ENCODE data around the gene NOBOX. TPM values are rescaled to one million over a fixed set of nuclear protein-coding genes. Genes with fewer than 3 reads are reported as not detected.

The NOBOX gene
- total and polyA plus RNA-seq, 3 experiments from 2014 or later, result not detected

DNA sequence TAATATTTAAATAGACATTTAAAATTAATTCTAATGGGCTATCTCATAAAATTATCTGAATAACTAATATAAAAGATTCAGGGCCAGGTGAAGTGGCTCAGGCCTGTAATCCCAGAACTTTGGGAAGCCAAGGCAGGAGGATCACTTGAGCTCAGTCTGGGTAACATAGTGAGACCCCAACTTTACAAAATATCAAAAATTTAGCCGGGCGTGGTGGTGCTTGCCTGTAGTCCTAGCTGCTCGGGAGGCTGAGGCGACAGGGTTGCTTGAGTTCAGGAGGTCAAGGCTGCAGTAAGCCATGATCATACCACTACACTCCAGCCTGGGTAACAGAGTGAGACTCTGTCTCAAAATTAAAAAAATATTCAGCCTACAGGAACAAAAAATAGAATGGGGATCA is 12.5 kb downstream of the NOBOX start:
- no peaks in the 10 kb centered on the region for H3K27me3 ChIP-seq (ENCODE audit: insufficient read depth, low read length, poor library complexity, severe bottlenecking)
- Mint-ChIP-seq H3K4me1 (peaks cover 3 to 5% (median 4%) of the 10 kb centered on the region in 3 donors), H3K4me3 (no peak overlapping the region), H3K27ac (no peak overlapping the region), H3K9me3 (no peaks in the 10 kb centered on the region), H3K36me3 (no peaks in the 10 kb centered on the region), H3K27me3 (peaks cover 0 to 2% of the 10 kb centered on the region in 2 donors)
- no peak overlapping the region for H3K27ac ChIP-seq (ENCODE audit: low read depth, low read length)
- no peak for DNase-seq
- ChIA-PET CTCF (interaction anchor here (1.2 kb wide), 1 partner anchor 217 kb away, joined by 4 read pairs; no protein-coding TSS in a partner anchor), POLR2A (interaction anchor here (0.7 kb wide), 1 partner anchor 274 kb away, joined by 3 read pairs; no protein-coding TSS in a partner anchor)
- no peaks in the 10 kb centered on the region for H3K4me1 ChIP-seq (ENCODE audit: insufficient read depth, low read length)
- no peak overlapping the region for H3K4me3 ChIP-seq (ENCODE audit: low read length)
- H3K36me3 ChIP-seq (ENCODE audit: insufficient read depth, low read length), result no peaks in the 10 kb centered on the region
- no peaks in the 10 kb centered on the region for H3K9me3 ChIP-seq (ENCODE audit: low read length)

DNA sequence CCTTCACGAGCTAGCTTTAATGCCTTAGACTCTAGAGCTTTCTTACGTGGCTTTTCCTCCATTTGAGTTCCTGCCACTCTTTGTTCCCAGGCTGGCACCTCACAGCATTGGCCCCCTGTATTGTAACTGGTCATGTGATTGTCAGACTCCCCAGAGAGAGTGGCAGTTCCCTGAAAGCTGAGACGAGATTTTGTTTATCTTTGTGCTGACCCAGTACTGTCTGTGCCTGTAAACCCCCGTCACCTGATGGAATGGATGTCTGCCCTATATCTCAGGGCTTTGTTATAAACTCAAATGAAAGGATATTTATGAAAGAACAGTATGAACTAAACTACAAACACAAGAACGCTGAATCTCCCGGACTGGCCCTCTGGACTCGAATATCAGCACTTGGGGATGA is 13.0 kb downstream of the NOBOX start:
- no peaks in the 10 kb centered on the region for H3K36me3 ChIP-seq (ENCODE audit: insufficient read depth, low read length)
- H3K9me3 ChIP-seq (ENCODE audit: low read length), result no peaks in the 10 kb centered on the region
- H3K27me3 Mint-ChIP-seq, result peaks cover 0 to 2% of the 10 kb centered on the region in 2 donors
- H3K36me3 Mint-ChIP-seq, result no peaks in the 10 kb centered on the region
- no peak overlapping the region for H3K27ac Mint-ChIP-seq
- peaks cover 3 to 5% (median 4%) of the 10 kb centered on the region in 3 donors for H3K4me1 Mint-ChIP-seq
- no peaks in the 10 kb centered on the region for H3K9me3 Mint-ChIP-seq
- ChIA-PET POLR2A (interaction anchor here (0.7 kb wide), 1 partner anchor 273 kb away, joined by 3 read pairs; no protein-coding TSS in a partner anchor), CTCF (no interaction called here)
- H3K27ac ChIP-seq (ENCODE audit: low read depth, low read length), result no peak overlapping the region
- DNase-seq, result no peak
- no peak overlapping the region for H3K4me3 ChIP-seq (ENCODE audit: low read length)
- H3K4me1 ChIP-seq (ENCODE audit: insufficient read depth, low read length), result no peaks in the 10 kb centered on the region
- no peaks in the 10 kb centered on the region for H3K27me3 ChIP-seq (ENCODE audit: insufficient read depth, low read length, poor library complexity, severe bottlenecking)
- no peak overlapping the region for H3K4me3 Mint-ChIP-seq

DNA sequence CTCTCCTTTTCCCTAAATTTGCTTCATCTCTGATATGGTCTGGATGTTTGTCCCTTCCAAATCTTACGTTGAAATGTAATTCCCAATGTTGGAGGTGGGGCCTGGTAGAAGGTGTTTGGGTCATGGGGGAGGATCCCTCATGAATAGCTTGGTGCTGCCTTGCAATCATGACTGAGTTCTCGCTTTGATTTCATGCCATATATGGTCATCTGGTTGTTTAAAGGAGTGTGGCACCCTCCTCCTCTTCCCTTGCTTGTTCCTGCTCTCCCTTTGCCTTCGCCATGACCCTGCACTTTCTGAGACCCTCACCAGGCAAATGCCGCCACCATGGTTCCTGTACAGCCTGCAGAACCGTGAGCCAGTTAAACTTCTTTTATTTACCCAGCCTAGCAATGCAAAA is 14.5 kb downstream of the NOBOX start:
- Histone ChIP-seq H3K27ac (ENCODE audit: low read depth, low read length) (no peak overlapping the region), H3K36me3 (ENCODE audit: insufficient read depth, low read length) (no peaks in the 10 kb centered on the region), H3K9me3 (ENCODE audit: low read length) (no peaks in the 10 kb centered on the region), H3K27me3 (ENCODE audit: insufficient read depth, low read length, poor library complexity, severe bottlenecking) (no peaks in the 10 kb centered on the region), H3K4me1 (ENCODE audit: insufficient read depth, low read length) (no peaks in the 10 kb centered on the region), H3K4me3 (ENCODE audit: low read length) (no peak overlapping the region)
- POLR2A ChIA-PET, result no interaction called here
- Mint-ChIP-seq H3K27me3 (peaks cover 0 to 3% of the 10 kb centered on the region in 2 donors), H3K27ac (peak overlapping the region in 2 of 8 donors; percentile 26 to 49), H3K9me3 (no peaks in the 10 kb centered on the region), H3K4me3 (no peak overlapping the region), H3K36me3 (no peaks in the 10 kb centered on the region), H3K4me1 (peaks cover 3 to 5% (median 4%) of the 10 kb centered on the region in 3 donors)
- no peak for DNase-seq
- CTCF ChIA-PET, result no interaction called here

DNA sequence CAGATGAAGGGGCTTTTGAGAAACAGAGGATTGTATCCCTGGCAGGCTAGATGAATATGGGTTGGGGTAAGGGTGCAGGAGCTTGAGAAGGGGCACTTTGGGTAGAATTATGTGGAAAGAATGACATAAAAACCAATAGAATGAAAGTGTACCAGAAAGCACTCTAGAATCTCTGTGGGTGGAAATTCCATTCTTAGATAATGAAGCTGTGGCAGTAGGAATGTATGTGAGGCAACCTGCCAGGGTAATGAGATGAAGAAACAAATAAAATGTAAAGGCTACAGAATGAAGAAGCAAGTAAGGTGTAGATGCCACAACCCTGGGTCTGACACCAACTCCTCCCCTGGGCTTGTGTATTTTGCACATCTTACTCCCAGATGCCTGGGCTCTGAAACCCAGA is 16.8 kb downstream of the NOBOX start:
- Histone ChIP-seq H3K27me3 (ENCODE audit: insufficient read depth, low read length, poor library complexity, severe bottlenecking) (no peaks in the 10 kb centered on the region), H3K4me1 (ENCODE audit: insufficient read depth, low read length) (no peaks in the 10 kb centered on the region), H3K9me3 (ENCODE audit: low read length) (no peaks in the 10 kb centered on the region), H3K4me3 (ENCODE audit: low read length) (no peak overlapping the region), H3K36me3 (ENCODE audit: insufficient read depth, low read length) (no peaks in the 10 kb centered on the region), H3K27ac (ENCODE audit: low read depth, low read length) (no peak overlapping the region)
- no peak for DNase-seq
- Mint-ChIP-seq H3K9me3 (no peaks in the 10 kb centered on the region), H3K4me1 (peaks cover under 1 to 2% (median 2%) of the 10 kb centered on the region in 3 donors), H3K36me3 (no peaks in the 10 kb centered on the region), H3K27me3 (peaks cover 0 to 3% of the 10 kb centered on the region in 2 donors), H3K27ac (peak overlapping the region in 2 of 8 donors; percentile 7 to 28), H3K4me3 (no peak overlapping the region)
- ChIA-PET POLR2A (no interaction called here), CTCF (no interaction called here)

DNA sequence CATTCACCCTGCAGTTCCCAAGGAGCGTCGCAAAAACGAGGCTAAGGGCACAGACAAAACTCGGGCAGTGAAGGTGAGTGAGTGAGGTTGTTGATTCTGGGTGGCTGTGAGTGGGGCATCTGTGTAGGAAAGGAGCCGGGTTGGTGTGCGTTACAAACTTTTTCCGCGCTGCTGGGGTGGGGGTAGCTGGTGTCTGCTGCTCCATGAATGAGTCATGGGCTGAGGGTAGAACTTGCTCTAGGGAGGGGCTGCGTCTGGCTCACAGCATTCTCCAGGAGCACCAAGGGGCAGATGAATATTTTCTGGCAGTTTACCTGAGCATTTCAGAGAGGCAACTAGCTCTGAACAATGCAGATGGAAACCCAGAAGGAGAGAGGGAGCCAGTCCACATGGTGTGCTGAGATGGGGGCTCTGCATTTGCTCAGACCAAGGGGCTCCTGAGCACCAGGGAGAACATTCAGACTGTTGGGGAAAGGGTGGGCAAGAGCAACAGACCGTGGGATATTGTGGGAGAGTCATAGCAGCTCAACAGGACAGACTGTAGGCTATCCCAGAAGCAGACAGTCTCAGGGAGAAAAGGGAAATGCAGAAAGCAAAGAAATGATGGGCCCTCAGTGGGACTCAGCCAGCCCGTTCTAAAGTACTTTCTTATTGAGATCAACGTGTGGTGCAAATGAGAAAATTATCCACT is 18.8 kb downstream of the NOBOX start:
- Mint-ChIP-seq H3K4me3 (no peak overlapping the region), H3K27me3 (peaks cover 0 to 3% of the 10 kb centered on the region in 2 donors), H3K4me1 (no peaks in the 10 kb centered on the region), H3K36me3 (peaks cover 4 to 6% (median 5%) of the 10 kb centered on the region in 3 donors), H3K27ac (no peak overlapping the region), H3K9me3 (no peaks in the 10 kb centered on the region)
- Histone ChIP-seq H3K27ac (ENCODE audit: low read depth, low read length) (no peak overlapping the region), H3K27me3 (ENCODE audit: insufficient read depth, low read length, poor library complexity, severe bottlenecking) (no peaks in the 10 kb centered on the region), H3K9me3 (ENCODE audit: low read length) (no peaks in the 10 kb centered on the region), H3K4me3 (ENCODE audit: low read length) (no peak overlapping the region), H3K36me3 (ENCODE audit: insufficient read depth, low read length) (no peaks in the 10 kb centered on the region), H3K4me1 (ENCODE audit: insufficient read depth, low read length) (no peaks in the 10 kb centered on the region)
- ChIA-PET POLR2A (no interaction called here), CTCF (no interaction called here)
- DNase-seq, result no peak

DNA sequence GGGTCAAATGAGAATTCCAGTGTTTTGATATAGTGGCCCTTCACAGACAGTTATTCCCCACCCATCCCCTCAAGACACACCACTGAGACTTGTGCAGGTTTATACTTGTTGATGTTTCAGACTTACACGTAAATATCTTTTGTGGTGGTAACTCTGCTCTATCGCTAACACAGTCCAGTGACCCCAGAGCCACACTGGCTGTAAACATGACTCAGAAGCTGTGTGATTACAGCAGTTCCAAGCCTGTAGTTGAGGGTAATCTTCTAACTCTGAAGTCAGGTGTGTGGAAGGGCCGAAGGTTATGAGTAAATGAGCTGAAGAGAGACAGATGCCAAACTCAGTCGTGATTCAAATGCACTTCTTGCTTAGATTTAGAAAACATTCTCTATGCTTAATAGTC is 19.4 kb downstream of the NOBOX start:
- no peak overlapping the region for H3K27ac Mint-ChIP-seq
- no peaks in the 10 kb centered on the region for H3K4me1 Mint-ChIP-seq
- peaks cover 0 to 3% of the 10 kb centered on the region in 2 donors for H3K27me3 Mint-ChIP-seq
- H3K36me3 Mint-ChIP-seq, result peaks cover 4 to 8% (median 5%) of the 10 kb centered on the region in 3 donors
- no peak for DNase-seq
- H3K4me1 ChIP-seq (ENCODE audit: insufficient read depth, low read length), result no peaks in the 10 kb centered on the region
- no peak overlapping the region for H3K27ac ChIP-seq (ENCODE audit: low read depth, low read length)
- H3K4me3 Mint-ChIP-seq, result no peak overlapping the region
- H3K9me3 Mint-ChIP-seq, result no peaks in the 10 kb centered on the region
- ChIA-PET POLR2A (no interaction called here), CTCF (no interaction called here)
- no peaks in the 10 kb centered on the region for H3K27me3 ChIP-seq (ENCODE audit: insufficient read depth, low read length, poor library complexity, severe bottlenecking)
- no peaks in the 10 kb centered on the region for H3K36me3 ChIP-seq (ENCODE audit: insufficient read depth, low read length)
- H3K9me3 ChIP-seq (ENCODE audit: low read length), result no peaks in the 10 kb centered on the region
- H3K4me3 ChIP-seq (ENCODE audit: low read length), result no peak overlapping the region

DNA sequence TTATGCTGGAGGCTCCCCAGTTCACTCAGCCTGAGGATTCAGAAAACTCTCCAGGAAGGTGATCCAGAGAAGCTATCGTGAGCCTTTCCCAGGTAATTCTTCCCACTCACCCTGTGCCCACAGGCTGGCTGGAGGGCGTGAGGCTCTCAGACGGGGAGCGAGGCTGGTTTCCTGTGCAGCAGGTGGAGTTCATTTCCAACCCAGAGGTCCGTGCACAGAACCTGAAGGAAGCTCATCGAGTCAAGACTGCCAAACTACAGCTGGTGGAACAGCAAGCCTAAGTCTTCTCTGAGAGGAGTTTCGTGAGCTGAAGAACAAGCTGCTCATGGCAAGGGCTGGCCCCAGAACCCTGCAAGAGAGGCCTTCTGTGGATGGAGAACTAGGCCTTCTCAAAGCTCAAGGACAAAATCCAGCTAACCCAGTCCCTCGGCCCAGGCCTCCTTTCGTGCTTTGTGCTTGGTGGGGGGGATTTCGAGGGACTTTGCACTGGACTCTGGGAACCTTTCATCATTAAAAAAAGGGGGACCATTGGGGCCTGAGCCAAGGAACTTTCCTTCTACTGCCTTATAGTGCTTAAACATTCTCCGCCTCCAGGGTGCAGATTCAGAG is 23.6 kb downstream of the NOBOX start:
- Histone ChIP-seq H3K36me3 (ENCODE audit: insufficient read depth, low read length) (no peaks in the 10 kb centered on the region), H3K4me1 (ENCODE audit: insufficient read depth, low read length) (no peaks in the 10 kb centered on the region), H3K27me3 (ENCODE audit: insufficient read depth, low read length, poor library complexity, severe bottlenecking) (no peaks in the 10 kb centered on the region), H3K4me3 (ENCODE audit: low read length) (no peak overlapping the region), H3K9me3 (ENCODE audit: low read length) (no peaks in the 10 kb centered on the region), H3K27ac (ENCODE audit: low read depth, low read length) (no peak overlapping the region)
- POLR2A ChIA-PET, result no interaction called here
- no peak for DNase-seq
- H3K27me3 Mint-ChIP-seq, result no peaks in the 10 kb centered on the region
- no peaks in the 10 kb centered on the region for H3K4me1 Mint-ChIP-seq
- H3K36me3 Mint-ChIP-seq, result peaks cover 12 to 19% (median 13%) of the 10 kb centered on the region in 3 donors
- no peaks in the 10 kb centered on the region for H3K9me3 Mint-ChIP-seq
- no peak overlapping the region for H3K4me3 Mint-ChIP-seq
- H3K27ac Mint-ChIP-seq, result no peak overlapping the region
- CTCF ChIA-PET, result no interaction called here

DNA sequence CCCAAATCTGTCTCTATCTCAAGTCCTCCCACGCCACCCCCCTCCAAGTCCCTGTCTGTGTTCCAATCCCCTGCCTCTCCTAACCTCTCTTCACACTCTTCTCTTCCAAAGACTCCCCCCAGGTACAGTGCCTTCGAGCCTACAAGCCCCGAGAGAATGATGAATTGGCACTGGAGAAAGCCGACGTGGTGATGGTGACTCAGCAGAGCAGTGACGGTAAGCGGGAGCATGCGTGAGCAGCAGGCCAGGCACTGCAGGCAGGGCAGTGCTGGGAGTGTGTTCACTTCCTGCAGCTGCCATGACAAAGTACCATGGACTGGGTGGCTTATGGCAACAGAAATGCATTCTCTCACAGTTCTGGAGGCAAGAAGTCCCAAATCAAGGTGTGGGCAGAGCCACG is 24.8 kb downstream of the NOBOX start:
- Mint-ChIP-seq H3K27ac (peak overlapping the region in 1 of 8 donors; percentile 9), H3K27me3 (no peaks in the 10 kb centered on the region), H3K9me3 (no peaks in the 10 kb centered on the region), H3K4me3 (no peak overlapping the region), H3K4me1 (no peaks in the 10 kb centered on the region), H3K36me3 (peaks cover 12 to 19% (median 13%) of the 10 kb centered on the region in 3 donors)
- ChIA-PET POLR2A (no interaction called here), CTCF (no interaction called here)
- Histone ChIP-seq H3K4me3 (ENCODE audit: low read length) (no peak overlapping the region), H3K27ac (ENCODE audit: low read depth, low read length) (no peak overlapping the region), H3K9me3 (ENCODE audit: low read length) (no peaks in the 10 kb centered on the region), H3K27me3 (ENCODE audit: insufficient read depth, low read length, poor library complexity, severe bottlenecking) (no peaks in the 10 kb centered on the region), H3K36me3 (ENCODE audit: insufficient read depth, low read length) (no peaks in the 10 kb centered on the region), H3K4me1 (ENCODE audit: insufficient read depth, low read length) (no peaks in the 10 kb centered on the region)
- DNase-seq, result no peak

All from CD8-positive, alpha-beta memory T cell (primary cell).